Endothelial cell (in vitro differentiated cells): ENCODE data around the gene HAND2. TPM values are rescaled to one million over a fixed set of nuclear protein-coding genes. Genes with fewer than 3 reads are reported as not detected.

Source experiments
- DNase-seq: peaks from one replicate; pipeline ENCODE4 v3.0.0; 2021; ENCODE audit warnings: low spot score
- H3K27ac Mint-ChIP-seq: one replicate; pipeline ENCODE4 v1.8.0; 2021; ENCODE audit warnings: mixed read lengths, inconsistent platforms; ENCODE audit not compliant: unreplicated experiment
- H3K27me3 Mint-ChIP-seq: one replicate; pipeline ENCODE4 v1.8.0; 2021; ENCODE audit warnings: mild to moderate bottlenecking, moderate library complexity, mixed read lengths, inconsistent platforms; ENCODE audit not compliant: unreplicated experiment
- H3K36me3 Mint-ChIP-seq: one replicate; pipeline ENCODE4 v1.8.0; 2021; ENCODE audit warnings: mild to moderate bottlenecking, low read depth, mixed read lengths, inconsistent platforms; ENCODE audit not compliant: unreplicated experiment
- H3K4me1 Mint-ChIP-seq: one replicate; pipeline ENCODE4 v1.8.0; 2021; ENCODE audit warnings: mild to moderate bottlenecking, mixed read lengths, inconsistent platforms; ENCODE audit not compliant: unreplicated experiment
- H3K4me3 Mint-ChIP-seq: one replicate; pipeline ENCODE4 v1.8.0; 2021; ENCODE audit warnings: mild to moderate bottlenecking, mixed read lengths, inconsistent platforms; ENCODE audit not compliant: unreplicated experiment
- H3K9me3 Mint-ChIP-seq: one replicate; pipeline ENCODE4 v1.8.0; 2021; ENCODE audit warnings: mixed read lengths, inconsistent platforms; ENCODE audit not compliant: unreplicated experiment
- total RNA-seq: library from RNA; stranded (reverse); fragmentation: NEBNext Ultra II Directional; extraction: Animal tissue kit (Norgen Biotek cat#: 25700); gene quantifications from one replicate; pipeline ENCODE4 v1.2.1, GENCODE V29; 2021; ENCODE audit not compliant: unreplicated experiment
- TF ChIP-seq, protein P1 (sequence below): fragments of 200-600 bp; sonication (generic); IDR thresholded peaks from one replicate; pipeline ENCODE4 v1.5.0; 2021; ENCODE audit warnings: antibody characterized with exemption; ENCODE audit not compliant: unreplicated experiment

HAND2 gene
- total RNA-seq, 1 donor from 2014 or later, result 1.5 TPM

DNA sequence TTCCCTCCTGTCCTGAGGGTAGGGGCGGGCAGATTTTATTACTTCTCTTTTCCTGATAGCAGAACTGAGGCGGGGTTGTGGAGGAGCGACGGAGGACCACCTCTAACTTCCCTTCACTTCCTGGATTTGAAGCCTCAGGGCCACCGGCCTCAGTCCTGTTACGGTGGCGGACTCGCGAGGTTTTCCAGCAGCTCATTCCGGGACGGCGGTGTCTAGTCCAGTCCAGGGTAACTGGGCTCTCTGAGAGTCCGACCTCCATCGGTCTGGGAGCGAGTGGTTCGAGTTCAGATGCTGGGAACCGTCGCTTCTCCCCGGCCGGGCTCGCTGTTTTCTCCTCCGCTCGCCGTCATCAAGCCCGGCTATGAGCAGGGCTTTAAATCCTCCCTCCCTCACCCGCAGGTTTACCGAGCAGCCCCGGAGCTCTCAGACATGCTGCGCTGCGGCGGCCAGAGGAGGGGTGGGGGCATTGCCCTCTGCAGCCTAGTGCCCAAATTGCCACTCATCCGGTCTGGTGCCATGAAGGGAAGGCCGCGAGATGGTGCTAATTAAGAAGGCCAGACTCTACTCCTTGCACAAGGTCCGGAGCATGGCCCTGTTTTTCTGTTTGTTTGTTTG lies 23.3 kb downstream of the HAND2 start:
- Mint-ChIP-seq H3K27ac (no peak overlapping the region), H3K36me3 (no peaks in the 10 kb centered on the region), H3K9me3 (no peaks in the 10 kb centered on the region), H3K4me1 (peaks cover 37% of the 10 kb centered on the region), H3K27me3 (peaks cover 34% of the 10 kb centered on the region), H3K4me3 (peak overlapping the region; percentile 71)
- peak; percentile 30 for DNase-seq
- TF ChIP-seq, protein P1, sequence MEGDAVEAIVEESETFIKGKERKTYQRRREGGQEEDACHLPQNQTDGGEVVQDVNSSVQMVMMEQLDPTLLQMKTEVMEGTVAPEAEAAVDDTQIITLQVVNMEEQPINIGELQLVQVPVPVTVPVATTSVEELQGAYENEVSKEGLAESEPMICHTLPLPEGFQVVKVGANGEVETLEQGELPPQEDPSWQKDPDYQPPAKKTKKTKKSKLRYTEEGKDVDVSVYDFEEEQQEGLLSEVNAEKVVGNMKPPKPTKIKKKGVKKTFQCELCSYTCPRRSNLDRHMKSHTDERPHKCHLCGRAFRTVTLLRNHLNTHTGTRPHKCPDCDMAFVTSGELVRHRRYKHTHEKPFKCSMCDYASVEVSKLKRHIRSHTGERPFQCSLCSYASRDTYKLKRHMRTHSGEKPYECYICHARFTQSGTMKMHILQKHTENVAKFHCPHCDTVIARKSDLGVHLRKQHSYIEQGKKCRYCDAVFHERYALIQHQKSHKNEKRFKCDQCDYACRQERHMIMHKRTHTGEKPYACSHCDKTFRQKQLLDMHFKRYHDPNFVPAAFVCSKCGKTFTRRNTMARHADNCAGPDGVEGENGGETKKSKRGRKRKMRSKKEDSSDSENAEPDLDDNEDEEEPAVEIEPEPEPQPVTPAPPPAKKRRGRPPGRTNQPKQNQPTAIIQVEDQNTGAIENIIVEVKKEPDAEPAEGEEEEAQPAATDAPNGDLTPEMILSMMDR, result no peak

DNA sequence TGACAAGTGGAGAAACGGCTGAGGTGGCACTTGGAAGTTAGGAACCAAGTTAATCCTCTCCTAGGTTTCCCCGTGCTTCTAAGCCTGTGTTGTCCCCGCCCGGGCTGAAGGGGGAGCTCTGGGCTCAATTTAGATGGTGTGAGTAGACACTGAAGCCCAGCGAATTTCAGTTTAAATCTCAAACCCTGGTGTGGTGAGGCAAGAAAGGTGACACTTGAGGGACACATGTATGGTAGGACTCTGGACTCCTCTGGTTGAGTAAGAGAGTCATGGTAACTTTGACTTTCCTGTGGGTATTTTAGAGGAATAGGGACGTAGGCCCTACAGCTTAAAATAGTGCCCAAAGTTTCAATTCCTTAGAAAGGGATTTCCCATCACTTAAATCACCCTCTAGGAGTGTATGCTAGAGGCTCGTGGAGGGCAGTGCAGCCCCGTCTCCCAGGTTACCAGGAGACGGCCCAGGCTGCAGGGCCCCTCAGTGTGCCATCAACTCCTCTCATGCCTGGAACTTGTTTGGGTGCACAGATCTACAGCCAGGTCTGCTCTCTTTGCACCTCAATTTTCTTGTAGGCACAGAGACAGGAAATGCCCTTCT lies 24.0 kb downstream of the HAND2 start:
- no peaks in the 10 kb centered on the region for H3K9me3 Mint-ChIP-seq
- peaks cover 44% of the 10 kb centered on the region for H3K4me1 Mint-ChIP-seq
- peaks cover 37% of the 10 kb centered on the region for H3K27me3 Mint-ChIP-seq
- TF ChIP-seq, protein P1, result peak; percentile 17
- H3K36me3 Mint-ChIP-seq, result no peaks in the 10 kb centered on the region
- DNase-seq, result peak; percentile 77
- H3K27ac Mint-ChIP-seq, result no peak overlapping the region
- no peak overlapping the region for H3K4me3 Mint-ChIP-seq

DNA sequence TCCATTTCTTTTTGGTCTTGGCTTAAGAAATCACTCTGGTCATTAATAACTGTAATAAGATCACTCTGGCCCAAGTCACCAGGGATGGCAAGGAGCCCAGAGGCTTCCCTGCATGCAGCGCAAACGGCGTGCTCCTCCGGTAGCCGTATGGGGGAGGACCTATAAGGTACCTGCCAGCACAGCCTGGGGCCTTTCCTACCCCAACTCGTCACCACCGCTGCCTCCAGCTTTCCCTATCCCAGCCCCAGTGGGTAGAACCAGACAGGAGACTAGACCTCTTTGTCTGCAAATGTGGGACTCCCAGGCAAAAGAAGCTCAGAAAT lies 25.9 kb downstream of the HAND2 start:
- H3K27ac Mint-ChIP-seq, result no peak overlapping the region
- peaks cover 3% of the 10 kb centered on the region for H3K9me3 Mint-ChIP-seq
- H3K36me3 Mint-ChIP-seq, result no peaks in the 10 kb centered on the region
- H3K27me3 Mint-ChIP-seq, result peaks cover 36% of the 10 kb centered on the region
- peaks cover 47% of the 10 kb centered on the region for H3K4me1 Mint-ChIP-seq
- peak; percentile 3 for DNase-seq
- TF ChIP-seq, protein P1, result no peak
- H3K4me3 Mint-ChIP-seq, result no peak overlapping the region

DNA sequence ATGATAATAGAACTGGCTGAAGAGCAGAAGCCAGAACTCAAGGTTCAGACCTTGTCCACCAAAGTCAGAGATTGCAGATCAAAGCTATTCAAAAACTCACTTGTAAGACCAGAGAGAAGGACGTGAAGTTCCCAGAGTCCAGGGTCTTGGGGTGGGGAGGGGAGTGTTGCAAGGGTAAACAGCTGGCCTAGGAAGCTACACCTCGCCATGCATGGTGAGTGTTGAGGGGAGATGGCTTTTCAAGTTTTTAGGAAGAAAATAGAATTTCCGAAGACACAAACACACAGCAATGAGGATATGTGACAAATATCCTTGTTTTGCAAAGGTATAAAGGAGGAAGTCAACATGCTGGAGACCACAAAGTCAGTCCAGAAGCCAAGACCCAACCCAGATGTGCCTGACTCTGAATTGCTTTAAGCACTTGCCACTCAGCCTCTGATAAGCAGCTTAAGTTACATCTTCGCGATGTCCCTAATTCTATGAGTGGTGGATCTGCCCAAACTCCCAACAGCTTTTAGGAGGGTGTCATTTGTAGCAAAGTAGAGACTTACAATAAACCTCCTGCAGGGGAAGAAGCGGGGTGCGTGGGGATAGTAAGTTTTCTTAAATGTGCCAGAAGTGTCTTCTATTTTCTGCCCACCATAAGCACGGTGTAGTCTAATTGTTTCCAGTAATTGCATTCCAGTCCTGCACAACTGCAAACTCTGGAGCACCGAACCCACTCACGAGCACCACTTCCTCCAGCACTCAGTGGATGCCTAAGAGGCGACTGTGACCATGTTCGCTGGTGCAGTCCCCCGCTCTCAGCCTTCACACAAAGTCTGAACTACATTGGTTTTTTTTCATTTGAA lies 26.5 kb downstream of the HAND2 start:
- TF ChIP-seq, protein P1, result no peak
- Mint-ChIP-seq H3K9me3 (peaks cover 3% of the 10 kb centered on the region), H3K27ac (no peak overlapping the region), H3K36me3 (no peaks in the 10 kb centered on the region), H3K27me3 (peaks cover 30% of the 10 kb centered on the region), H3K4me1 (peaks cover 43% of the 10 kb centered on the region), H3K4me3 (no peak overlapping the region)
- DNase-seq, result peak; percentile 1

DNA sequence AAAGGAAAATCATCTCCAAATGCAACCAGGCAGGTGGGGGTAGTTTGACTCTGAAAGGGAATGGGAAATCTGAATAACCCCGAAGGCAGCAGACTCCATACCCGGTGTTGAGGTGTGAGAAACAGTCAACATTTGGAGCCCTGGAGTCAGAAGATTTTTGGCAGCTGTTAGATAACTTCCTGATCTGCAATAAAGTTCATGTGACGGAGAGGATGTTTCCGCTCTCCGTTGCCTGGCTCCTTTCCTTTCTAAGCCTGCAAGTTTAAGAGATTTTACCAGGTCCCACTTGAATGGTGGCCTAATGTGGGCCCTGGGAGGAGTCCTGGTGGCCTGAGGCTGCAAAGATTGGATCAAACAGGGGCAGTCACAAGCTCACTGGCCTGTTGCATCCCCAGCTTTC lies 27.7 kb downstream of the HAND2 start:
- Mint-ChIP-seq H3K9me3 (peaks cover 3% of the 10 kb centered on the region), H3K4me3 (no peak overlapping the region), H3K27me3 (peaks cover 23% of the 10 kb centered on the region), H3K4me1 (peaks cover 30% of the 10 kb centered on the region), H3K27ac (no peak overlapping the region), H3K36me3 (no peaks in the 10 kb centered on the region)
- no peak for DNase-seq
- TF ChIP-seq, protein P1, result no peak
